ENCODE measurements around the gene RALGPS1.

Gene RALGPS1

DNA sequence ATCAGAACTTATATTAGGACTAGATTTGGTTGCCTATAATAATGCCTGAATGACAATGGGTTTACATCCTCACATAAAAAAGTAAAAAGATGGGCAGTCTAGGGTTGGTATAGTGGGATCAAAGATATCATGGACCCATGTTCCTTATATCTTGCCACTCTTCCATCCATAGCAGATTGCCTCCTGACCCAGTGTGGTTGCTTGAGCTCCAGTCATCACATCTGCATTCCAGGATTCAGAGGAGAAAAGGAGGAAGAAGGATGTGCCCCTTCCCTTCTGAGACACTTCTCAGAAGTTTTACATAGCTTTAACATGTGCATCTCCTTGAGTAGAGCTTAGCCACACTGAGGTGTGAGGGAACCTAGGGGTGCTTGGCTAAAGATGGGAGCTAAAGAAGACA lies 22.9 kb downstream of the RALGPS1 start:
- H3K4me2 ChIP-seq (ENCODE audit: low read length), result no peak overlapping the region
- H3K9me3 ChIP-seq (replicated peaks; ENCODE audit: low read length), result no peaks in the 10 kb centered on the region
- no peak overlapping the region for H3K9ac ChIP-seq (ENCODE audit: low read depth, low read length)
- H3K4me3 ChIP-seq (ENCODE audit: low read length), result no peak overlapping the region
- peaks cover 50% of the 10 kb centered on the region for H3K27me3 ChIP-seq (ENCODE audit: control insufficient read depth, insufficient read depth, low read length)
- no peaks in the 10 kb centered on the region for H3K36me3 ChIP-seq (ENCODE audit: insufficient read depth, low read length)
- H3K4me1 ChIP-seq (ENCODE audit: control insufficient read depth, insufficient read depth, low read length), result no peaks in the 10 kb centered on the region

DNA sequence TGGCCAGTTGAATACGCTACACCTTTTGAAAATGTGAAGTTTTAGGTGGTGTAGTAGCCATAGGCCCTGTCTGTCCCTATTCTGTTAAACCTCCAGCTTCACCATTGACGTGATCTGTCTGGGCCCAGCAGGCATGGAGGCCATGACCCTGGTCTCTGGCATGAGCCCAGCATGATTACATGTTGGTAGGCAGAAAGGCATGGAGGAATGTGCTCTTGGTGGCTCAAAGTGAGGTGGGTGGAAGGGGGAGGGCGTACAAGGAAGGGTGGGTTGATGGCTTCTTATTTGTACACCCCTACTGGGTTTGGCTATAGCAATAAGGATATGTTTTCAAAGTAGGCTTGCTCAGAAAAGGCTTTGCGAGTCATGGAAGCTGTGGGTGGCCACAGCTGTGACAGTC lies 23.7 kb downstream of the RALGPS1 start:
- Histone ChIP-seq H3K4me2 (ENCODE audit: low read length) (no peak overlapping the region), H3K9me3 (replicated peaks; ENCODE audit: low read length) (no peaks in the 10 kb centered on the region), H3K4me3 (ENCODE audit: low read length) (no peak overlapping the region), H3K4me1 (ENCODE audit: control insufficient read depth, insufficient read depth, low read length) (no peaks in the 10 kb centered on the region), H3K27me3 (ENCODE audit: control insufficient read depth, insufficient read depth, low read length) (peaks cover 50% of the 10 kb centered on the region), H3K36me3 (ENCODE audit: insufficient read depth, low read length) (no peaks in the 10 kb centered on the region), H3K9ac (ENCODE audit: low read depth, low read length) (no peak overlapping the region)

DNA sequence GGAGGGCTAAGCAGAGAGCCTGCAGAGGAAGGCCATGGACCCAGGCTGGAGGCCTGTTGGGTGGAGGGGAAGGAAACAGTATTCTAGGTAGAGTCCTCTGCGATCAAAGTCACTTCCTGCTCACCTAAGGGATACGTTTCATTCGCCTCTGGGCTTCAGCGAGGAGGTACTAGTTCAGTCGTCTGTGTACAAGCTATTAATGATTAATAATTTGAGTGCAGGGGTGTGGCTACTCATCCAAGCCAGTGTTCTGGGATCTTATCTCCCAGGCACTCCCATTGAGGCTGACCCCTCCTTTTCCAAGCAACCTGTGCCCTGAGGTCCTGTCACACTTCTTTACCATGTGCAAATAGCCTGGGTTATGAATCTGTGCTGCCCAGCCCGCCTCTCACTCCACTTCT lies 25.2 kb downstream of the RALGPS1 start:
- no peak overlapping the region for H3K9ac ChIP-seq (ENCODE audit: low read depth, low read length)

DNA sequence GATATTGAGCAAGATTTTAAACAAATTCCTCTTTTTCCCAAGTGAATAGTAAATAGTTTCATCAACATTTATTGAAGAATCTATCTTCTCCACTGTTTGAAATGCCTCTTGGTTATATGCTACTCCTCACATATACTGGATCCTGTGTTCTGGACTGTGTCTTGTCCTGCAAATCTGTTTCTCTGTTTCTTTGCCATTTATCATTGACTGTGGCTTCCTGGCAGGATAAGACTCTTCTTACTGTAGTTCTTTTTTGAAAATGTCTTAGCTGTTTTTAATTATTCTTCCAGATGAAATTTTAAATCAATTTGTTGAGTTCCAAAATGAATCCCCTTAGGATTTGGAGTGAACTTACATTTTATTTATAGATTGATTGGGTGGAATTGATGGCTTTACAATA lies 27.8 kb downstream of the RALGPS1 start:
- Histone ChIP-seq H3K36me3 (ENCODE audit: insufficient read depth, low read length) (no peaks in the 10 kb centered on the region), H3K4me3 (ENCODE audit: low read length) (no peak overlapping the region), H3K27me3 (ENCODE audit: control insufficient read depth, insufficient read depth, low read length) (peaks cover 58% of the 10 kb centered on the region), H3K4me2 (ENCODE audit: low read length) (no peak overlapping the region), H3K4me1 (ENCODE audit: control insufficient read depth, insufficient read depth, low read length) (no peaks in the 10 kb centered on the region), H3K9me3 (replicated peaks; ENCODE audit: low read length) (no peaks in the 10 kb centered on the region), H3K9ac (ENCODE audit: low read depth, low read length) (no peak overlapping the region)

More for the DNA sequence above, 25.2 kb downstream of the RALGPS1 start:
- H3K4me1 ChIP-seq (ENCODE audit: control insufficient read depth, insufficient read depth, low read length), result no peaks in the 10 kb centered on the region
- no peak overlapping the region for H3K4me3 ChIP-seq (ENCODE audit: low read length)
- H3K27me3 ChIP-seq (ENCODE audit: control insufficient read depth, insufficient read depth, low read length), result peaks cover 48% of the 10 kb centered on the region
- H3K9me3 ChIP-seq (replicated peaks; ENCODE audit: low read length), result no peaks in the 10 kb centered on the region
- H3K36me3 ChIP-seq (ENCODE audit: insufficient read depth, low read length), result no peaks in the 10 kb centered on the region
- H3K4me2 ChIP-seq (ENCODE audit: low read length), result no peak overlapping the region

DNA sequence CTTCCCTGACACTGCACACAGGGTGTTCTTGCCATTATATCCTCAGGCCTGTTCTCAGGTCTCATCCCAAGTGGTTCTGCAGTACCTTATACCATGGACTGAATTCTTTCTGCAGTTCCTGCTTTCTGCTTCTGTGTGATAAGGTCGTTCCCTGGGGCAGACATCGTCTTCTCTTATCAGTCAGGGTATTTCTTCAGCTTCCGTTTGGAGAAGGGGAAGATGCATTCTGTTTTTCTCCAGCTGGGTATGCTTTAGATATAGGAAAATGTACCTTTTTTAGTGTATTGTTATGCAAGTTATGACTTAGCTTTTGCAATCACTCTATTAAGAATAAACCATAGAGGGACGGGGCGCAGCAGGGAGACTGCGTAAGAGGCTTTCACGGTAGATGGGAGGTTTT lies 31.1 kb downstream of the RALGPS1 start:
- Histone ChIP-seq H3K4me1 (ENCODE audit: control insufficient read depth, insufficient read depth, low read length) (no peaks in the 10 kb centered on the region), H3K4me2 (ENCODE audit: low read length) (no peak overlapping the region), H3K9me3 (replicated peaks; ENCODE audit: low read length) (no peaks in the 10 kb centered on the region), H3K9ac (ENCODE audit: low read depth, low read length) (no peak overlapping the region), H3K27me3 (ENCODE audit: control insufficient read depth, insufficient read depth, low read length) (peaks cover 54% of the 10 kb centered on the region), H3K4me3 (ENCODE audit: low read length) (no peak overlapping the region), H3K36me3 (ENCODE audit: insufficient read depth, low read length) (no peaks in the 10 kb centered on the region)

DNA sequence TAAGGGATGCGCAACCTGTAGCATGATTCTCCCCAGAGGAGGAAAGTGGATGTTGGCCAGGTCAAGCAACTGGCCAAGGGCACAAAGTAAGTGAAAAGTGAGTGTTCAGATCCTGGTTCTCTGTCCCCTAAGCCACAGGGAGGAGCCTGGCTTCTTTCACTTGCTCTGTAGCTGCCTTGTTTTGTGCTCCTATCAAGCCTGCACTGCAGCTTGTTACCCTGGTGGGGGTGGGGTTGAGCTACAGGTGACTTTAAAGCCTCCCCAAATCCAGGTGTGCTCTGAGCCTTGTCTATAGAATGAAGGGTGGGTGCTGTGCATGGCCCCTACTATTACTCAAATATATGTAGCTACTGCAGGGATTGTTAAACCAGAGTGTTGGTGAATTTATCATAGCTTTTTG lies 32.9 kb downstream of the RALGPS1 start:
- Histone ChIP-seq H3K36me3 (ENCODE audit: insufficient read depth, low read length) (no peaks in the 10 kb centered on the region), H3K27me3 (ENCODE audit: control insufficient read depth, insufficient read depth, low read length) (peaks cover 45% of the 10 kb centered on the region), H3K4me3 (ENCODE audit: low read length) (no peak overlapping the region), H3K4me1 (ENCODE audit: control insufficient read depth, insufficient read depth, low read length) (no peaks in the 10 kb centered on the region), H3K9me3 (replicated peaks; ENCODE audit: low read length) (no peaks in the 10 kb centered on the region), H3K9ac (ENCODE audit: low read depth, low read length) (no peak overlapping the region), H3K4me2 (ENCODE audit: low read length) (no peak overlapping the region)

DNA sequence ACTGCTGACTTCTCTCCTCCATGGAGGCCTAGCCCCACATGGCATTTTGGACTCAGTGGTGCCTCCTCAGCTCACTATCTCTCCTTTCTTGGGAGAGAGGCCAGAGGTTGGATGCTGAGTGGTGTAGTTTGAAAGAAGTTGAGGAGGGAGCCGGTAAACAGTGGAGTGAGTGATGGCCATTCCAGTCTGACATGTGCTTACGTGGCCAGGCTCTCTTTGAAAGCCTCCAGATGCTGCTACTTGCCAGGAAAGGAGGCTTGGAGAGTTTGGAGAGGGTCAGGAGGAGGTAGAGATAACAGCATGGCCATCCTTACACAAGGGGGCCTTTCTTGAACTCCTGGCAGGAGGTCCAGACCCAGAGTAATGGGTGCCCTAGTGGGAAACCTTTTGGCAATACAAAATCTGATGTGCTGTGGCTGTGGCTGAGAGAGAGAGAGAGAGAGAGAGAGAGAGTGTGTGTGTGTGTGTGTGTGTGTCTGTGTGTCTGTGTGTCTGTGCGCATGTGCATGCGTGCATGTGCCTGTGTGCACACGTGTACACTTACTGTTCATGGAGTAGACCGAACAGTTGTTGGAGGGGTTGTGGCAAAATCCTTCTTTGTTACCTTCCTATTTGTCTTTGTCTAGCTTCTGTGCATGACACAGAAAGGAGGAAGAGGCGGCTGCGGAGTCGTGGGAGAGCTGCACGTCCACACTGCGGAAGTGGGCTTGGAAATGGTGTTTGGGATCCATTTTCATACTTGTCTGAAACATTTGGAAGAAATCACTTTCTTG lies 37.8 kb downstream of the RALGPS1 start:
- Histone ChIP-seq H3K4me3 (ENCODE audit: low read length) (no peak overlapping the region), H3K9ac (ENCODE audit: low read depth, low read length) (no peak overlapping the region), H3K4me2 (ENCODE audit: low read length) (no peak overlapping the region), H3K4me1 (ENCODE audit: control insufficient read depth, insufficient read depth, low read length) (peaks cover 3% of the 10 kb centered on the region), H3K9me3 (replicated peaks; ENCODE audit: low read length) (no peaks in the 10 kb centered on the region), H3K36me3 (ENCODE audit: insufficient read depth, low read length) (no peaks in the 10 kb centered on the region), H3K27me3 (ENCODE audit: control insufficient read depth, insufficient read depth, low read length) (peaks cover 21% of the 10 kb centered on the region)

DNA sequence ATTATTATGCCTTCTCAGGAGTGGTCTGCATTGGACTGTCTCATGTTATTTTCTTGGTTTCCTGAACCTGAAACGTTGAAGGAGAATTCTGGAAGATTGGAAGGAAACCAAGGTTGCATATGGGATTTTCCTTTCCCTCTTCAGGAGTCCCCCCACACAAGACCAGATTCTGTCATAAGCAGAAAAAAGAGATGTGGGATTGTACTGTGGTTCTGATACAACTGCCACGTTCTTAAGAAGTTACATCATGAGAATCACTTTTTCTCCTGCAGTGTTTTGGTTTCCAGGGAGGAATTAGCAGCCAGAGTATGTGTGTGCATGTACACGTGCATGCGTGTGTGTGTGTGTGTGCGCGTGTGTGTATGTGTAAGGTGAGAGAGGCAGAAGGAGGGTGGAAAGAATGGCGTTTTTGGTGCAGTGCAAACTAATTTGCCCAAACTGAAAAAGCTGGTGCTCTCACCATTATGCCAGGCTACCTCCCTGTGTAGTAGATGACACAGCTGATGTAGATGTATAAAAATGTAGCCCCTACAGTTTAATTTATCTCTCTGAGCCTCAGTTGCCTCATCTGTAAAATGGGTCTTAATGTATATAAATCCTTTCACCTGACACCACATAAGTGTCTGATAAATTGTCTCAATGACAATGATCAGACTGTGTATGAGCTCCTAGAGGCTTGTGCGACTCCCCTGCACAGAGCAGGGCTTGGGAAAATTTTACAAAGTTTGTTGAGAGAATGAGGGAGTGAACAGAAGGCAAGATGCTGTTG lies 38.6 kb downstream of the RALGPS1 start:
- Histone ChIP-seq H3K4me3 (ENCODE audit: low read length) (no peak overlapping the region), H3K9me3 (replicated peaks; ENCODE audit: low read length) (no peaks in the 10 kb centered on the region), H3K4me1 (ENCODE audit: control insufficient read depth, insufficient read depth, low read length) (peaks cover 8% of the 10 kb centered on the region), H3K27me3 (ENCODE audit: control insufficient read depth, insufficient read depth, low read length) (peaks cover 16% of the 10 kb centered on the region), H3K36me3 (ENCODE audit: insufficient read depth, low read length) (no peaks in the 10 kb centered on the region), H3K9ac (ENCODE audit: low read depth, low read length) (no peak overlapping the region), H3K4me2 (ENCODE audit: low read length) (no peak overlapping the region)

DNA sequence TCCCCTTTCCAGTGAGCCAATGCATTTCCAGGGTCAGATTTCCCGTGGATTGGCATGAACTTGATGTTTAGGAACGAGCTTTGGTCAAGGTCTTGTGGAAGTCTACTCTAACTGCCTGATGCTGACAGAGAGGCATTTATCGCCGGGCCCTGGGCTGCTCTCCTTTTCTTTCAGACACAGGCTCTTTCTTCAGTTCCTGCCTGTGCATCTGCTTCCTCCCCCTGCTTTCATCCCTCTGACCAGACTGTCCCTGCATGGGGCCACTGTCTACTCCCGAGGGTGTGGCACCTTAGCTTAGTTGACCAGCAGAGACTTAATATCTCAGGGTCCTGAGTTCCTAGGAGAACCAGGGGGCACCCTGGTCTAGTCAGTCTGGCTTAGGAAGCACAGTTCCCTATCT lies 41.2 kb downstream of the RALGPS1 start:
- Histone ChIP-seq H3K9me3 (replicated peaks; ENCODE audit: low read length) (no peaks in the 10 kb centered on the region), H3K9ac (ENCODE audit: low read depth, low read length) (no peak overlapping the region), H3K4me1 (ENCODE audit: control insufficient read depth, insufficient read depth, low read length) (peaks cover 8% of the 10 kb centered on the region), H3K27me3 (ENCODE audit: control insufficient read depth, insufficient read depth, low read length) (peaks cover 28% of the 10 kb centered on the region), H3K4me3 (ENCODE audit: low read length) (no peak overlapping the region), H3K4me2 (ENCODE audit: low read length) (no peak overlapping the region), H3K36me3 (ENCODE audit: insufficient read depth, low read length) (no peaks in the 10 kb centered on the region)

DNA sequence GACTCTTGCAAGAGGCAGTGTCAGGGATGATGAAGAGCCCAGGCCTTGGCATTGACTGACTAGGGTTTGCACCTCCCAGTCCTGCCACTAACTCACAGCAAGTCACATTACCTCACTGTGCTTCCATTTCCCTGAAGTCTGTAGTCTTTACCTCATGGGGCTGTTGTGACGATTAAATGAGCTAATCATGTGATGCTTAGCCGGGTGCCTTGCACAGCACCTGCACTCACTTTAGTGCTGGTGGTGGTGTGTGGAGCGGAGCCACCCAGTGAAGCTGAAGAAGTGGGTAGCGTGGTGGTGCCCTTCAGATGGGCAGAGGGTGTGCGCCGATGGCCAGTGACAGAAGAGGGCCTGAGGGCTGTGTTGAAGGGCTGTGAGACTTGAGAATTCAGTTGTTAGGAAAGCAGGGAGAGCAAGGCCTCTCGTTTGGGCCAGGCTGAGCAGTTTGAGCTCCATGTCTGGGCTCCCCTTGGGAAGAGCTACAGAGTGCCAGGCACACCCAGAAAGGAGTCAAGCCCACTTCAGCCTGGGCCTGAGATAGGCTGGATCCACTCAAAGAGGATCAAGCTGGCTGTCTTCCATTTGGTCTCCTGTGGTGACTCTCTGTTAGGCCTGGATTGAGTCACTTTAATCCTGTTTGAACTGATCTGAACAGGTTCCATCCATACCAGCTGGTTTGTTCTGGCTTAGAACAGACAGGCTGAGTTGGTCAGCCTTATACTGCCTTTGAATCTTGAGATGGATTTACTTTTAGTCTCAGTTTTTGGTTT lies 42.5 kb downstream of the RALGPS1 start:
- Histone ChIP-seq H3K4me2 (ENCODE audit: low read length) (no peak overlapping the region), H3K36me3 (ENCODE audit: insufficient read depth, low read length) (no peaks in the 10 kb centered on the region), H3K27me3 (ENCODE audit: control insufficient read depth, insufficient read depth, low read length) (peaks cover 29% of the 10 kb centered on the region), H3K9me3 (replicated peaks; ENCODE audit: low read length) (no peaks in the 10 kb centered on the region), H3K9ac (ENCODE audit: low read depth, low read length) (no peak overlapping the region), H3K4me1 (ENCODE audit: control insufficient read depth, insufficient read depth, low read length) (peaks cover 8% of the 10 kb centered on the region), H3K4me3 (ENCODE audit: low read length) (no peak overlapping the region)

DNA sequence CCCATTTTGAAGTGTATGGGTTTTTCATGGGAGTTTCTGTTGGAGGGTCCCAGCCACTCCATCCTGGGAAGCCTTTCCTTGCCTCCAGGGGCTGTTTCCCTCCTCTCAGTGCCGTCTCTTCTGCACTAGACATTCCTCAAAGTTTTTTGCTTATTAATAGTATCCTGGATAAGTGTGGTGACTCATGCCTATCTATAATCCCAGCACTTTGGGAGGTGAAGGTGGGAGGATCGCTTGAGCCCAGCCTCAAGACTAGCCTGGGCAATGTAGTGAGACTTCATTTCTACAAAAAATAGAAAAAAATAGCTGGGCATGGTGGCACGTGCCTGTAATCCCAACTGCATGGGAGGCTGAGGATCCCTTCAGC lies 43.1 kb downstream of the RALGPS1 start:
- peaks cover 8% of the 10 kb centered on the region for H3K4me1 ChIP-seq (ENCODE audit: control insufficient read depth, insufficient read depth, low read length)
- H3K9me3 ChIP-seq (replicated peaks; ENCODE audit: low read length), result no peaks in the 10 kb centered on the region
- H3K36me3 ChIP-seq (ENCODE audit: insufficient read depth, low read length), result no peaks in the 10 kb centered on the region
- H3K4me3 ChIP-seq (ENCODE audit: low read length), result no peak overlapping the region
- peaks cover 25% of the 10 kb centered on the region for H3K27me3 ChIP-seq (ENCODE audit: control insufficient read depth, insufficient read depth, low read length)
- H3K9ac ChIP-seq (ENCODE audit: low read depth, low read length), result no peak overlapping the region
- H3K4me2 ChIP-seq (ENCODE audit: low read length), result no peak overlapping the region
